HepG2 (cell line): ENCODE results near the gene BCAS3.

Source experiments
- ARNT ChIP-seq: fragments of 450-650 bp; IDR thresholded peaks from 2 replicates; pipeline ENCODE4 v1.6.1; 2017
- EP300 ChIP-seq, 3 experiments: sonication (generic) in 1 of 3; formaldehyde crosslinking in 1 of 3; IDR thresholded peaks; 2 replicates each; pipeline versions ENCODE4 v1.5.1 to v1.6.1; 2011 to 2020; ENCODE audit warnings: low read depth in 2 of 3, low read length in 2 of 3, borderline replicate concordance in 1 of 3, improper control_type of control experiment in 1 of 3, mild to moderate bottlenecking in 1 of 3, missing genetic modification reagents in 1 of 3, moderate library complexity in 1 of 3
- FOSL1 ChIP-seq: sonication (generic); formaldehyde crosslinking; IDR thresholded peaks from 2 replicates; pipeline ENCODE4 v1.9.0; 2021; ENCODE audit warnings: missing genetic modification reagents, borderline replicate concordance
- GABPB1 ChIP-seq: IDR thresholded peaks from 2 replicates; pipeline ENCODE4 v1.6.1; 2016; ENCODE audit warnings: mild to moderate bottlenecking, missing genetic modification reagents, moderate library complexity, missing compliant biosample characterization
- NFYB ChIP-seq: sonication (generic); formaldehyde crosslinking; IDR thresholded peaks from 2 replicates; pipeline ENCODE4 v1.4.0; 2020; ENCODE audit warnings: missing genetic modification reagents
- POLR2A ChIP-seq, 2 experiments: IDR thresholded peaks; 2 replicates each; pipeline ENCODE4 v1.6.1; 2011; ENCODE audit warnings: low read depth in 2 of 2, low read length in 2 of 2, mild to moderate bottlenecking in 1 of 2, moderate library complexity in 1 of 2; ENCODE audit not compliant: insufficient read depth in 1 of 2
- POLR2AphosphoS5 ChIP-seq: IDR thresholded peaks from 2 replicates; pipeline ENCODE4 v1.6.1; 2012; ENCODE audit warnings: low read depth, low read length
- SAFB2 ChIP-seq: sonication (generic); formaldehyde crosslinking; IDR thresholded peaks from 2 replicates; pipeline ENCODE4 v1.5.1; 2020; ENCODE audit warnings: missing genetic modification reagents, low read depth, mild to moderate bottlenecking, borderline replicate concordance
- TCF7L2 ChIP-seq: IDR thresholded peaks from 2 replicates; pipeline ENCODE4 v1.6.1; 2011; ENCODE audit warnings: mild to moderate bottlenecking, low read depth, low read length, moderate library complexity
- YEATS4 ChIP-seq: sonication (generic); formaldehyde crosslinking; IDR thresholded peaks from 2 replicates; pipeline ENCODE4 v1.4.0; 2020; ENCODE audit warnings: missing genetic modification reagents, borderline replicate concordance
- ZBTB21 ChIP-seq: sonication (generic); formaldehyde crosslinking; IDR thresholded peaks from 2 replicates; pipeline ENCODE4 v1.4.0; 2020; ENCODE audit warnings: missing genetic modification reagents
- ZNF878 ChIP-seq: sonication (generic); formaldehyde crosslinking; IDR thresholded peaks from 2 replicates; pipeline ENCODE4 v1.8.1; 2023; ENCODE audit warnings: mild to moderate bottlenecking, missing genetic modification reagents, moderate library complexity
- TF ChIP-seq, protein P1 (sequence below): sonication (generic); formaldehyde crosslinking; IDR thresholded peaks from 2 replicates; pipeline ENCODE4 v1.8.1; 2023; ENCODE audit warnings: missing genetic modification reagents, inconsistent platforms, borderline replicate concordance

GRCh38 chr17:60926466-60927183, 249.0 kb downstream of the BCAS3 start:
- TF ChIP-seq SAFB2 (CRISPR knock-in tag) (no peak), POLR2AphosphoS5 (no peak), NFYB (CRISPR knock-in tag) (no peak), ZNF878 (CRISPR knock-in tag) (no peak), ZBTB21 (CRISPR knock-in tag) (no peak), ARNT (no peak), POLR2A (IDR thresholded peaks at IDR 0.05; ENCODE audit: insufficient read depth in 1 of 2, low read depth in 2 of 2, low read length in 2 of 2) (no peak), GABPB1 (CRISPR knock-in tag) (no peak), EP300 (IDR thresholded peaks at IDR 0.05; ENCODE audit: low read depth in 2 of 2, low read length in 2 of 2) (no peak), EP300 (CRISPR knock-in tag; IDR thresholded peaks at IDR 0.05; ENCODE audit: borderline replicate concordance) (no peak), YEATS4 (CRISPR knock-in tag) (no peak), FOSL1 (no peak), TCF7L2 (no peak)
- TF ChIP-seq, protein P1, sequence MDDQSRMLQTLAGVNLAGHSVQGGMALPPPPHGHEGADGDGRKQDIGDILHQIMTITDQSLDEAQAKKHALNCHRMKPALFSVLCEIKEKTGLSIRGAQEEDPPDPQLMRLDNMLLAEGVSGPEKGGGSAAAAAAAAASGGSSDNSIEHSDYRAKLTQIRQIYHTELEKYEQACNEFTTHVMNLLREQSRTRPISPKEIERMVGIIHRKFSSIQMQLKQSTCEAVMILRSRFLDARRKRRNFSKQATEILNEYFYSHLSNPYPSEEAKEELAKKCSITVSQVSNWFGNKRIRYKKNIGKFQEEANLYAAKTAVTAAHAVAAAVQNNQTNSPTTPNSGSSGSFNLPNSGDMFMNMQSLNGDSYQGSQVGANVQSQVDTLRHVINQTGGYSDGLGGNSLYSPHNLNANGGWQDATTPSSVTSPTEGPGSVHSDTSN (CRISPR knock-in tag) = no peak
